ENCODE measurements around the gene ENTHD1. TPM values are rescaled to one million over a fixed set of nuclear protein-coding genes. Genes with fewer than 3 reads are reported as not detected.

ENTHD1 gene
- total and polyA plus RNA-seq, 9 of the 15 experiments (the other 6 are each of a cell fraction or from before 2014, with no cell fraction given), result 0.13 to 0.98 (median 0.35) TPM

DNA sequence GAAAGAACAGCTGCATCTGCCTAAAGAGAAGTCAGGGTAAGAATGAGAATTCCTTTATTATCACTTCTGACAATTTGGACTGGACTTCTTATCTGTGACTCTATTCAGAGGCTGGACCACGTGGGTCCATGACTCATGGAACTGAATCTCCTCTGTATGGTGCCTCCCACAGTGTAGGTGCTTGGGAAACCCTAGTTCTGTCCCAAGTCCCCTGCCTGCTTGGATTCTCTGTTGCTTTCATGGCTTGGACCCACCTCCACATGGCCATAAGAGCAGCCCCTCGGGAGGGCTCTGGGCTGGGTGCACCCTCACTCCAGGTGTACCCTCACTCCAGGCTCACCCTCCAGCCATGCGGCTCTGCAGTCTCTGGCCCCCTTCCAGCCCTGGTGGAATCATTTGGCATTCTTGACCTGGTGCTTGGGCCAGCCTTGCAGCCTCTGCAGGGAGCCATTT is 169.6 kb downstream of the ENTHD1 start (continued):
- TF ChIP-seq, protein P1, sequence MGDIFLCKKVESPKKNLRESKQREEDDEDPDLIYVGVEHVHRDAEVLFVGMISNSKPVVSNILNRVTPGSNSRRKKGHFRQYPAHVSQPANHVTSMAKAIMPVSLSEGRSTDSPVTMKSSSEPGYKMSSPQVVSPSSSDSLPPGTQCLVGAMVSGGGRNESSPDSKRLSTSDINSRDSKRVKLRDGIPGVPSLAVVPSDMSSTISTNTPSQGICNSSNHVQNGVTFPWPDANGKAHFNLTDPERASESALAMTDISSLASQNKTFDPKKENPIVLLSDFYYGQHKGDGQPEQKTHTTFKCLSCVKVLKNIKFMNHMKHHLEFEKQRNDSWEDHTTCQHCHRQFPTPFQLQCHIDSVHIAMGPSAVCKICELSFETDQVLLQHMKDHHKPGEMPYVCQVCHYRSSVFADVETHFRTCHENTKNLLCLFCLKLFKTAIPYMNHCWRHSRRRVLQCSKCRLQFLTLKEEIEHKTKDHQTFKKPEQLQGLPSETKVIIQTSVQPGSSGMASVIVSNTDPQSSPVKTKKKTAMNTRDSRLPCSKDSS (IDR thresholded peaks at IDR 0.05; ENCODE audit: low read depth, partially characterized antibody), result no peak
- TF ChIP-seq, protein P2, sequence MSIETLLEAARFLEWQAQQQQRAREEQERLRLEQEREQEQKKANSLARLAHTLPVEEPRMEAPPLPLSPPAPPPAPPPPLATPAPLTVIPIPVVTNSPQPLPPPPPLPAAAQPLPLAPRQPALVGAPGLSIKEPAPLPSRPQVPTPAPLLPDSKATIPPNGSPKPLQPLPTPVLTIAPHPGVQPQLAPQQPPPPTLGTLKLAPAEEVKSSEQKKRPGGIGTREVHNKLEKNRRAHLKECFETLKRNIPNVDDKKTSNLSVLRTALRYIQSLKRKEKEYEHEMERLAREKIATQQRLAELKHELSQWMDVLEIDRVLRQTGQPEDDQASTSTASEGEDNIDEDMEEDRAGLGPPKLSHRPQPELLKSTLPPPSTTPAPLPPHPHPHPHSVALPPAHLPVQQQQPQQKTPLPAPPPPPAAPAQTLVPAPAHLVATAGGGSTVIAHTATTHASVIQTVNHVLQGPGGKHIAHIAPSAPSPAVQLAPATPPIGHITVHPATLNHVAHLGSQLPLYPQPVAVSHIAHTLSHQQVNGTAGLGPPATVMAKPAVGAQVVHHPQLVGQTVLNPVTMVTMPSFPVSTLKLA (conservative IDR thresholded peaks at IDR 0.05), result peak; percentile 74 to 87; a peak in 3 of 4 replicates
- TF ChIP-seq, protein P3, sequence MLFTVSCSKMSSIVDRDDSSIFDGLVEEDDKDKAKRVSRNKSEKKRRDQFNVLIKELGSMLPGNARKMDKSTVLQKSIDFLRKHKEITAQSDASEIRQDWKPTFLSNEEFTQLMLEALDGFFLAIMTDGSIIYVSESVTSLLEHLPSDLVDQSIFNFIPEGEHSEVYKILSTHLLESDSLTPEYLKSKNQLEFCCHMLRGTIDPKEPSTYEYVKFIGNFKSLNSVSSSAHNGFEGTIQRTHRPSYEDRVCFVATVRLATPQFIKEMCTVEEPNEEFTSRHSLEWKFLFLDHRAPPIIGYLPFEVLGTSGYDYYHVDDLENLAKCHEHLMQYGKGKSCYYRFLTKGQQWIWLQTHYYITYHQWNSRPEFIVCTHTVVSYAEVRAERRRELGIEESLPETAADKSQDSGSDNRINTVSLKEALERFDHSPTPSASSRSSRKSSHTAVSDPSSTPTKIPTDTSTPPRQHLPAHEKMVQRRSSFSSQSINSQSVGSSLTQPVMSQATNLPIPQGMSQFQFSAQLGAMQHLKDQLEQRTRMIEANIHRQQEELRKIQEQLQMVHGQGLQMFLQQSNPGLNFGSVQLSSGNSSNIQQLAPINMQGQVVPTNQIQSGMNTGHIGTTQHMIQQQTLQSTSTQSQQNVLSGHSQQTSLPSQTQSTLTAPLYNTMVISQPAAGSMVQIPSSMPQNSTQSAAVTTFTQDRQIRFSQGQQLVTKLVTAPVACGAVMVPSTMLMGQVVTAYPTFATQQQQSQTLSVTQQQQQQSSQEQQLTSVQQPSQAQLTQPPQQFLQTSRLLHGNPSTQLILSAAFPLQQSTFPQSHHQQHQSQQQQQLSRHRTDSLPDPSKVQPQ (CRISPR knock-in tag; IDR thresholded peaks at IDR 0.05; ENCODE audit: borderline replicate concordance), result no peak
- no peak for TF ChIP-seq HMGN3 (IDR thresholded peaks at IDR 0.05; ENCODE audit: borderline replicate concordance, extremely low read depth, insufficient read length, low read depth, low read length)
- no peak for TF ChIP-seq BACH1 (tag; IDR thresholded peaks at IDR 0.05)
- TF ChIP-seq, protein P4, sequence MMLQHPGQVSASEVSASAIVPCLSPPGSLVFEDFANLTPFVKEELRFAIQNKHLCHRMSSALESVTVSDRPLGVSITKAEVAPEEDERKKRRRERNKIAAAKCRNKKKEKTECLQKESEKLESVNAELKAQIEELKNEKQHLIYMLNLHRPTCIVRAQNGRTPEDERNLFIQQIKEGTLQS (IDR thresholded peaks at IDR 0.05), result peak; percentile 89
- TF ChIP-seq, protein P4 (CRISPR knock-in tag; conservative IDR thresholded peaks at IDR 0.05), result no peak
- no peak for TF ChIP-seq ETV6 (IDR thresholded peaks at IDR 0.05; ENCODE audit: borderline replicate concordance in 1 of 2, low read depth in 2 of 2, low read length in 1 of 2)
- TF ChIP-seq ETV6 (CRISPR knock-in tag; IDR thresholded peaks at IDR 0.05; ENCODE audit: borderline replicate concordance), result no peak
- TF ChIP-seq RBFOX2 (IDR thresholded peaks at IDR 0.05; ENCODE audit: low read depth, low read length), result no peak
- no peak for TF ChIP-seq ATF1 (CRISPR knock-in tag; IDR thresholded peaks at IDR 0.05)
- TF ChIP-seq ATF1 (tag; IDR thresholded peaks at IDR 0.05), result no peak
- TF ChIP-seq, protein P5, sequence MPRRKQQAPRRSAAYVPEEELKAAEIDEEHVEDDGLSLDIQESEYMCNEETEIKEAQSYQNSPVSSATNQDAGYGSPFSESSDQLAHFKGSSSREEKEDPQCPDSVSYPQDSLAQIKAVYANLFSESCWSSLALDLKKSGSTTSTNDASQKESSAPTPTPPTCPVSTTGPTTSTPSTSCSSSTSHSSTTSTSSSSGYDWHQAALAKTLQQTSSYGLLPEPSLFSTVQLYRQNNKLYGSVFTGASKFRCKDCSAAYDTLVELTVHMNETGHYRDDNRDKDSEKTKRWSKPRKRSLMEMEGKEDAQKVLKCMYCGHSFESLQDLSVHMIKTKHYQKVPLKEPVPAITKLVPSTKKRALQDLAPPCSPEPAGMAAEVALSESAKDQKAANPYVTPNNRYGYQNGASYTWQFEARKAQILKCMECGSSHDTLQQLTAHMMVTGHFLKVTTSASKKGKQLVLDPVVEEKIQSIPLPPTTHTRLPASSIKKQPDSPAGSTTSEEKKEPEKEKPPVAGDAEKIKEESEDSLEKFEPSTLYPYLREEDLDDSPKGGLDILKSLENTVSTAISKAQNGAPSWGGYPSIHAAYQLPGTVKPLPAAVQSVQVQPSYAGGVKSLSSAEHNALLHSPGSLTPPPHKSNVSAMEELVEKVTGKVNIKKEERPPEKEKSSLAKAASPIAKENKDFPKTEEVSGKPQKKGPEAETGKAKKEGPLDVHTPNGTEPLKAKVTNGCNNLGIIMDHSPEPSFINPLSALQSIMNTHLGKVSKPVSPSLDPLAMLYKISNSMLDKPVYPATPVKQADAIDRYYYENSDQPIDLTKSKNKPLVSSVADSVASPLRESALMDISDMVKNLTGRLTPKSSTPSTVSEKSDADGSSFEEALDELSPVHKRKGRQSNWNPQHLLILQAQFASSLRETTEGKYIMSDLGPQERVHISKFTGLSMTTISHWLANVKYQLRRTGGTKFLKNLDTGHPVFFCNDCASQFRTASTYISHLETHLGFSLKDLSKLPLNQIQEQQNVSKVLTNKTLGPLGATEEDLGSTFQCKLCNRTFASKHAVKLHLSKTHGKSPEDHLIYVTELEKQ (CRISPR knock-in tag; IDR thresholded peaks at IDR 0.05), result no peak
- TF ChIP-seq RBM34 (IDR thresholded peaks at IDR 0.05; ENCODE audit: borderline replicate concordance, insufficient read depth, low read length), result no peak
- no peak for TF ChIP-seq GTF2E2 (tag; IDR thresholded peaks at IDR 0.05)

Data from K562 (cell line).